RWPE1 (cell line): ENCODE measurements around the gene IFRD1.

ENCODE experiments used
- CTCF ChIA-PET: fragments of 350-600 bp; sonication (Branson Sonifier 250); formaldehyde crosslinking; extraction: SDS; loops from one replicate; lab custom pipeline; 2021; lab: Yijun Ruan, JAX
- POLR2A ChIA-PET: fragments of 400-600 bp; formaldehyde crosslinking; extraction: SDS; loops from one replicate; lab custom pipeline; 2020; ENCODE audit warnings: antibody characterized with exemption; ENCODE audit not compliant: low non-redundant PET; lab: Yijun Ruan, JAX
- DNase-seq: peaks from one replicate; pipeline ENCODE4 v3.0.0; 2012; ENCODE audit warnings: low spot score
- H3K27ac ChIP-seq: fragments of 450-650 bp; 2 replicates; pipeline ENCODE4 v1.5.1; 2017
- TF ChIP-seq, protein P1 (sequence below): fragments of 450-650 bp; conservative IDR thresholded peaks from 2 replicates; pipeline ENCODE4 v1.5.1; 2017; ENCODE audit warnings: low read depth, mild to moderate bottlenecking

Gene IFRD1

DNA sequence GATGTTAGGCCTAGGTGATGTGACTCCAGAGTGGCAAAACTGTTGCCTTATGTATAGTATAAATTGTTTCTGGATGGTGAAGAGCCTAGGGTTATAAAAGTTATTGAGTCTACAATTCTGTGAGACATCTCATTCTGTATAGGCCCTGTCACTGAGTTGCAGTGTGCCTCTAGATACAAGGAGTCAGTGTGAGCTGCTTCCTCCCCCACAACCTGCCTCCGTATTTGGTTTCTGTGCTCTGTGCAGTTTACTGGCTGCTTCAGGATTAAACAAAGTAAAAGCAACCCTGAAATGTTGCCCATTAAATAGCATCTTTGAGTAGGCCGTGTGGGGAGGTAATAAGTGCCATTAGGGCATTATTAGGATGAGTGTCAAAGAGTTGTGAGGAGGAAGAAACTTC lies 1.9 kb upstream of the IFRD1 start:
- H3K27ac ChIP-seq, result no peak overlapping the region
- no peak for DNase-seq
- ChIA-PET CTCF (interaction anchor here (0.7 kb wide), 1 partner anchor 192 kb away, joined by 3 read pairs; no protein-coding TSS in a partner anchor), POLR2A (no interaction called here)
- TF ChIP-seq, protein P1, sequence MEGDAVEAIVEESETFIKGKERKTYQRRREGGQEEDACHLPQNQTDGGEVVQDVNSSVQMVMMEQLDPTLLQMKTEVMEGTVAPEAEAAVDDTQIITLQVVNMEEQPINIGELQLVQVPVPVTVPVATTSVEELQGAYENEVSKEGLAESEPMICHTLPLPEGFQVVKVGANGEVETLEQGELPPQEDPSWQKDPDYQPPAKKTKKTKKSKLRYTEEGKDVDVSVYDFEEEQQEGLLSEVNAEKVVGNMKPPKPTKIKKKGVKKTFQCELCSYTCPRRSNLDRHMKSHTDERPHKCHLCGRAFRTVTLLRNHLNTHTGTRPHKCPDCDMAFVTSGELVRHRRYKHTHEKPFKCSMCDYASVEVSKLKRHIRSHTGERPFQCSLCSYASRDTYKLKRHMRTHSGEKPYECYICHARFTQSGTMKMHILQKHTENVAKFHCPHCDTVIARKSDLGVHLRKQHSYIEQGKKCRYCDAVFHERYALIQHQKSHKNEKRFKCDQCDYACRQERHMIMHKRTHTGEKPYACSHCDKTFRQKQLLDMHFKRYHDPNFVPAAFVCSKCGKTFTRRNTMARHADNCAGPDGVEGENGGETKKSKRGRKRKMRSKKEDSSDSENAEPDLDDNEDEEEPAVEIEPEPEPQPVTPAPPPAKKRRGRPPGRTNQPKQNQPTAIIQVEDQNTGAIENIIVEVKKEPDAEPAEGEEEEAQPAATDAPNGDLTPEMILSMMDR, result no peak

DNA sequence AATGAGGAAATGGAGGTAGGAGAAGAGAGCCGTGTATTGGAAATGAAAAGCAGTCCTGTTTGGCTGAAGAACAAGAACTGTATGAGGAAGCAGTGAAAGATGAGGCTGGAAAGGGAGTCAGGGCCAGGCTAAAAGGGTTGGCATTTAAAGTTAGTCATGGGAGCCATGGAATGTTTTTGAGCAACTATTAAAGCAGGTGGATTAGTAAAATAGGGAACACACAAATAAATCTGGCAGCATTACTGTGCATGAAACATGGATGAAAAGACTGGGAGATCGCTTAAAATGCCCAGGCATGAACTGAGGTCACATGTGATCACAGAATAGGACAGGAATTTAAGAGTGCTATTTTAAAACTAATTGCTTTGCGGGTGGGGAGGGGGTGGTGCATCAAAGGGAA lies 1.4 kb upstream of the IFRD1 start:
- POLR2A ChIA-PET, result no interaction called here
- CTCF ChIA-PET, result interaction anchor here (0.8 kb wide), 1 partner anchor 30 kb away, joined by 4 read pairs; no protein-coding TSS in a partner anchor
- no peak overlapping the region for H3K27ac ChIP-seq
- DNase-seq, result peak; percentile 8
- TF ChIP-seq, protein P1, result no peak

DNA sequence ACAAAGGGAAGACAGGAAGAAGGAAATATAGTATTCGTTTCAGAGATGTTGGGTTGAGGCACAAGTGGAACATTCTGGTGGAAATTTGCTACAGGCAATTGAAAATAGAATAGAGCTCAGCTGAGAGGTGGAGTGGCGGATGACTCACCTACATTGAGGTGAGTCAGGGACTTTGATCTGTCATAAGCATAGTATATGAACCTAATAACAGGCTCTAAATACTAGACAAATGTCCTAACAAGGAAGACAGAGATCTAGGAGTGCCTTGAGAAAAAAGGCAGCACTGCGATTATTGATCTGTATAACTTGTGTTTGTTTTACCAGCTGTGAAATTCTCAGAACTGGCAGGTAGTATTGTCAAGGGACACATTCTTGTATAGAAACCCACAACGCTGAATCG lies 907 bp upstream of the IFRD1 start:
- POLR2A ChIA-PET, result no interaction called here

DNA sequence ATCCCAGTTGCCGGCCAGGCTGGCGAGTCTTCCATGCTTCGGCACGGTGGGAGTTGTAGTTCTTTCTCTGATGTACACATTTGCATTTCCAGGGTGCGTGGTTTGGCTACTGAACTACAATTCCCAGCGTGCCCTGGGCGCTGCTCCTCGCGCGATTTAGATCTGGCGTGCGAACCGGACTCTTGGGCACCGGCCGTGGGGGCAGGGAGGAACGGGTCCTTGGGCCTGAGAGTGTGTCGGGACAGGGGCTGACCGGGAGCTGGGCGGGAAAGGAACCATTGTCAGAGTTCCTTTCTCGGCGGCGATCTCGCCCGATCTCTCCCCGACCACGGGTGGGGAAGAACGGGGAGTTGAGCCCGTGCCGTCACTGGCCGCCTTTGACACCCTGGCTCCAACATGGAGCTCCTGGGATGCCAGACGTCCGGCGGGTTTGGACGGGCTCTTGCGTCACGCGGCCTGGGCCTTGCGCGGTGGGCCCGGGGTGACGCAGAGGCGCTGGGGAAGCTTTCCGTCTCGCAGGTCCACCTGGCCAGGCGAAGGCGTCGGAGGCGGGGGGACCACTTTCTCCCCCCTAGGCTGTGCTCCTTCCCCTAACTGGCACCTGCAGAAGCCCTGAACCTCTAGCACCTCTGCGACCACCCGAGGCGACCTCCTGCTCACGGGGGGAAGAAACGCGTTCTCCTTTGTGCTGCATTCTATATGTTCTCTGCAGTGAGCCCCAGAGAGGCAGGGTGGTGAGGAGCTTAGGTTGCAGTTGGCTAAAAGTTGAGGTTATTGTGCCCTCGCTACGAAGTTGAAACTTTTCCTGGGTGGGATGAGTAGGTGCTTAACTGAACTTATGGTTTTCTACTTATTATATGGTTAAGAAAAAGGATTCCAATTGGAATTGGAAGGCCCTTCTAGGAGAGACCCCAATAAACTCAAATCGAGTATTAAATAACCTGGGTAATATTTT lies 824 bp downstream of the IFRD1 start:
- ChIA-PET CTCF (interaction anchor here (0.5 to 1.0 kb wide), 4 partner anchors 10 to 237 kb away, joined by 3 to 4 read pairs (median 3); partner anchors contain the start of gene LSMEM1), POLR2A (interaction anchor here (1.0 to 1.2 kb wide), 2 partner anchors 8 to 11 kb away, joined by 4 to 5 read pairs; no protein-coding TSS in a partner anchor)
- peak; percentile 91 for DNase-seq
- peak overlapping the region; percentile 90 for H3K27ac ChIP-seq
- TF ChIP-seq, protein P1, result no peak

More for the DNA sequence above, 907 bp upstream of the IFRD1 start:
- TF ChIP-seq, protein P1, result no peak
- peak overlapping the region; percentile 90 for H3K27ac ChIP-seq
- CTCF ChIA-PET, result interaction anchor here (0.8 kb wide), 1 partner anchor 31 kb away, joined by 4 read pairs; no protein-coding TSS in a partner anchor
- peak; percentile 78 for DNase-seq

DNA sequence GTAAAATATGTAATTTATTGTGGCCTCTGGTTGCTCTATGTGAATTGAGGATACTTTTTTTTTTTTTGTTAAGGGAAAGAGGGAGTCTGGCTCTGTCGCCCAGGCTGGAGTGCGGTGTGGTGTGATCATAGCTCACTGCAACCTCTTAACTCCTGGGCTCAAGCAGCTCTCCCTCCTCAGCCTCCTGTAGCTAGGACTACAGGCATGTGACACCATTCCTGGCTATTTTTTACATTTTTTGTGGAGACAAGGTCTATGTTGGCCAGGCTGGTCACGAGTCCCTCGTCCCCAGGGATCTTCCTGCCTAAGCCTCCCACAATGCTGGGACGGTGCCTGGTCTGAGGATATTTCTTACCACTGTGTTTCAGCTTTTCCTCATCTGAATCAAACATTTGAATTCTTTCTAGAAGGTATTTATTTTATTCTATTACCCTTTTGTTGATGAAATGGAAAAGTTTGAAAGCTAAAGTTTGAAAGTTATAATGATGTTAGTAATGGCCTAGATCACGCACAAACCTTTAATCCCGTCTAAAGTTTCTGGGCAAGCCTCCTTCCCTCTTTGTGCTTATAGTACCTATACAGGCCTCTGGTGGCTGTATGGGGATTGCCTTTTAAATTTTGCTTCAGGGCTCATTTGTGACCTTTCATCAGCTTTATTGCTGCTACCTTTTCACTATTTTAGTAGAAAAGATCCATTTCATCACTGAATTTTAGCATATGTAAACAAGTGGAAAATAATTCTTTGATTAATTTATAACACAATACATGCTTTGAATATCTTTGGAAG lies 2.0 kb downstream of the IFRD1 start:
- ChIA-PET POLR2A (no interaction called here), CTCF (interaction anchor here (0.6 kb wide), 1 partner anchor 540 kb away, joined by 3 read pairs; no protein-coding TSS in a partner anchor)
- H3K27ac ChIP-seq, result peak overlapping the region; percentile 66
- peak; percentile 35 for DNase-seq
- TF ChIP-seq, protein P1, result peak; percentile 53
